ENCODE measurements around the gene OIT3.

Gene OIT3

GRCh38 chr10:72885953-72886352 is 7.6 kb upstream of the OIT3 start:
- no peak overlapping the region for H3K4me3 ChIP-seq (ENCODE audit: low read depth, low read length)
- no peak for DNase-seq (ENCODE audit: low read depth)
- no peak for TF ChIP-seq CTCF (IDR thresholded peaks at IDR 0.05; ENCODE audit: control insufficient read depth, extremely low read depth, insufficient read depth)

- TF ChIP-seq CTCF (IDR thresholded peaks at IDR 0.05; ENCODE audit: control insufficient read depth, extremely low read depth, insufficient read depth): no peak
- no peak for DNase-seq (ENCODE audit: low read depth)
- H3K4me3 ChIP-seq (ENCODE audit: low read depth, low read length): no peak overlapping the region
Observed at GRCh38 chr10:72886621-72887020, 6.9 kb upstream of the OIT3 start.

- no peak for TF ChIP-seq CTCF (IDR thresholded peaks at IDR 0.05; ENCODE audit: control insufficient read depth, extremely low read depth, insufficient read depth)
- no peak overlapping the region for H3K4me3 ChIP-seq (ENCODE audit: low read depth, low read length)
- no peak for DNase-seq (ENCODE audit: low read depth)
Observed at GRCh38 chr10:72887043-72887442, 6.5 kb upstream of the OIT3 start.

- no peak for TF ChIP-seq CTCF (IDR thresholded peaks at IDR 0.05; ENCODE audit: control insufficient read depth, extremely low read depth, insufficient read depth)
- DNase-seq (ENCODE audit: low read depth): no peak
- H3K4me3 ChIP-seq (ENCODE audit: low read depth, low read length): no peak overlapping the region
Observed at GRCh38 chr10:72888151-72888638, 5.3 kb upstream of the OIT3 start.

- H3K4me3 ChIP-seq (ENCODE audit: low read depth, low read length): no peak overlapping the region
- TF ChIP-seq CTCF (IDR thresholded peaks at IDR 0.05; ENCODE audit: control insufficient read depth, extremely low read depth, insufficient read depth): no peak
- DNase-seq (ENCODE audit: low read depth): peak; percentile 89
Observed at GRCh38 chr10:72889391-72889831, 4.1 kb upstream of the OIT3 start.

GRCh38 chr10:72890086-72890485 is 3.5 kb upstream of the OIT3 start:
- no peak for TF ChIP-seq CTCF (IDR thresholded peaks at IDR 0.05; ENCODE audit: control insufficient read depth, extremely low read depth, insufficient read depth)
- H3K4me3 ChIP-seq (ENCODE audit: low read depth, low read length): no peak overlapping the region
- no peak for DNase-seq (ENCODE audit: low read depth)

GRCh38 chr10:72895236-72895850 is 1.8 kb downstream of the OIT3 start:
- H3K4me3 ChIP-seq (ENCODE audit: low read depth, low read length): no peak overlapping the region
- TF ChIP-seq CTCF (IDR thresholded peaks at IDR 0.05; ENCODE audit: control insufficient read depth, extremely low read depth, insufficient read depth): no peak
- no peak for DNase-seq (ENCODE audit: low read depth)
